GM12878 (cell line): ENCODE data around the gene NBEA. TPM values are rescaled to one million over a fixed set of nuclear protein-coding genes. Genes with fewer than 3 reads are reported as not detected.

Source experiments
- ATAC-seq: fragments of 200-7000 bp; cut with Tn5 transposase; 3 replicates; pipeline ENCODE4 v1.9.1; 2020; ENCODE audit warnings: mild to moderate bottlenecking, moderate library complexity
- BruUV-seq: library from RNA; stranded (reverse); fragments of 400-500 nt; replicated peaks from 2 replicates; lab custom pipeline; 2021; lab: Mats Ljungman, UMichigan
- CTCF ChIA-PET: fragments of 300-600 bp; sonication (Branson Sonifier 250); formaldehyde crosslinking; extraction: SDS; loops from one replicate; lab custom pipeline; 2021; ENCODE audit warnings: inconsistent platforms; lab: Yijun Ruan, JAX
- POLR2A ChIA-PET: fragments of 350-600 bp; formaldehyde crosslinking; extraction: SDS; loops from one replicate; lab custom pipeline; 2021; ENCODE audit warnings: inconsistent platforms; lab: Charles Lee
- RAD21 ChIA-PET: fragments of 300-600 bp; sonication (Branson Sonifier 250); formaldehyde crosslinking; loops from one replicate; lab custom pipeline; 2023; ENCODE audit warnings: antibody characterized with exemption; ENCODE audit not compliant: unreplicated experiment; lab: Charles Lee
- SMC1A ChIA-PET: fragments of 300-600 bp; sonication (Branson Sonifier 250); formaldehyde crosslinking; loops from one replicate; lab custom pipeline; 2023; ENCODE audit not compliant: unreplicated experiment, uncharacterized antibody; lab: Charles Lee
- DNase-seq: peaks from one replicate; pipeline ENCODE4 v3.0.0-alpha.2; 2011; ENCODE audit warnings: low read depth, low spot score
- FAIRE-seq: peaks from 3 replicates; lab custom pipeline; 2011; peaks lifted over from hg19 to GRCh38; lab: Jason Lieb, UNC
- H2AFZ ChIP-seq: 2 replicates; pipeline ENCODE4 v1.6.0; 2011; ENCODE audit warnings: low read depth, low read length, control low read depth; ENCODE audit not compliant: control insufficient read depth
- H3K27ac ChIP-seq: 2 replicates; pipeline ENCODE4 v1.5.1; 2011; ENCODE audit warnings: control low read depth; ENCODE audit not compliant: control insufficient read depth, insufficient read depth
- H3K27me3 ChIP-seq, 2 experiments: replicated peaks in 1 of 2; 2 replicates each; pipeline versions ENCODE4 v1.6.0 to v1.6.1; 2011; ENCODE audit warnings: low read length in 1 of 2; ENCODE audit not compliant: control insufficient read depth in 2 of 2, insufficient read depth in 2 of 2
- H3K36me3 ChIP-seq, 2 experiments: 2 replicates each; pipeline ENCODE4 v1.5.1; 2011; ENCODE audit warnings: low read length in 1 of 2; ENCODE audit not compliant: control insufficient read depth in 2 of 2, insufficient read depth in 2 of 2
- H3K4me1 ChIP-seq: 2 replicates; pipeline ENCODE4 v1.6.1; 2011; ENCODE audit warnings: mild to moderate bottlenecking, low read length, moderate library complexity, mixed read lengths; ENCODE audit not compliant: control insufficient read depth, insufficient read depth
- H3K4me2 ChIP-seq: 2 replicates; pipeline ENCODE4 v1.6.0; 2011; ENCODE audit warnings: control low read depth; ENCODE audit not compliant: control insufficient read depth, insufficient read depth
- H3K4me3 ChIP-seq: fragments of 200-600 bp; sonication (generic); 2 replicates; pipeline ENCODE4 v1.5.1; 2016
- H3K79me2 ChIP-seq: 2 replicates; pipeline ENCODE4 v1.6.0; 2011; ENCODE audit warnings: low read length; ENCODE audit not compliant: control insufficient read depth, insufficient read depth
- H3K9ac ChIP-seq: 2 replicates; pipeline ENCODE4 v1.8.0; 2011; ENCODE audit warnings: low read length, control low read depth, mixed read lengths; ENCODE audit not compliant: control insufficient read depth, insufficient read depth
- H3K9me3 ChIP-seq: replicated peaks from 3 replicates; pipeline ENCODE4 v1.5.1; 2011; ENCODE audit warnings: mild to moderate bottlenecking, low read length; ENCODE audit not compliant: control insufficient read depth, insufficient read depth
- H4K20me1 ChIP-seq: 2 replicates; pipeline ENCODE4 v1.6.0; 2011; ENCODE audit not compliant: control insufficient read depth, insufficient read depth
- BHLHE40 ChIP-seq, 2 experiments: fragments of 450-650 bp in 1 of 2; IDR thresholded peaks; 2 replicates each; pipeline ENCODE4 v1.6.1; 2011 to 2017; ENCODE audit warnings: low read depth in 2 of 2, borderline replicate concordance in 1 of 2, improper control_type of control experiment in 1 of 2, low read length in 1 of 2, mild to moderate bottlenecking in 1 of 2
- CEBPB ChIP-seq, 2 experiments: fragments of 150-350 bp in 1 of 2; IDR thresholded peaks; 2 replicates each; pipeline ENCODE4 v1.6.1; 2012 to 2014; ENCODE audit warnings: low read depth in 2 of 2, low read length in 2 of 2, borderline replicate concordance in 1 of 2, inconsistent platforms in 1 of 2
- ESRRA ChIP-seq: IDR thresholded peaks from 2 replicates; pipeline ENCODE4 v1.6.1; 2012; ENCODE audit warnings: mild to moderate bottlenecking, low read length, improper control_type of control experiment
- ETV6 ChIP-seq, 2 experiments: fragments of 450-650 bp in 1 of 2; IDR thresholded peaks in 1 of 2; conservative IDR thresholded peaks in 1 of 2; 2 replicates each; pipeline ENCODE4 v1.6.1; 2014; ENCODE audit warnings: antibody characterized with exemption in 1 of 2, borderline replicate concordance in 1 of 2, low read depth in 1 of 2, mild to moderate bottlenecking in 1 of 2, moderate library complexity in 1 of 2
- FOS ChIP-seq: IDR thresholded peaks from 3 replicates; pipeline ENCODE4 v1.6.1; 2011; ENCODE audit warnings: borderline replicate concordance; ENCODE audit not compliant: insufficient read length; ENCODE audit errors: extremely low read depth
- GABPA ChIP-seq: IDR thresholded peaks from 2 replicates; pipeline ENCODE4 v1.6.1; 2014; ENCODE audit warnings: antibody characterized with exemption, low read depth, mild to moderate bottlenecking, inconsistent platforms
- JUNB ChIP-seq: IDR thresholded peaks from 2 replicates; pipeline ENCODE4 v1.6.1; 2016; ENCODE audit warnings: antibody characterized with exemption, mild to moderate bottlenecking
- JUND ChIP-seq: IDR thresholded peaks from 2 replicates; pipeline ENCODE4 v1.6.1; 2012; ENCODE audit warnings: low read depth, mild to moderate bottlenecking, low read length, improper control_type of control experiment, moderate library complexity
- KAT2A ChIP-seq: conservative IDR thresholded peaks from 2 replicates; pipeline ENCODE4 v1.6.1; 2011; ENCODE audit warnings: low read depth, low read length; ENCODE audit not compliant: control insufficient read depth
- KDM1A ChIP-seq: fragments of 200-600 bp; sonication (generic); IDR thresholded peaks from 2 replicates; pipeline ENCODE4 v1.6.1; 2016; ENCODE audit warnings: borderline replicate concordance
- SUZ12 ChIP-seq: fragments of 200-600 bp; sonication (generic); IDR thresholded peaks from one replicate; pipeline ENCODE4 v1.6.1; 2018; ENCODE audit warnings: antibody characterized with exemption, mild to moderate bottlenecking; ENCODE audit not compliant: unreplicated experiment
- TBL1XR1 ChIP-seq: IDR thresholded peaks from 2 replicates; pipeline ENCODE4 v1.6.1; 2012; ENCODE audit warnings: low read depth, low read length, improper control_type of control experiment
- WGBS: methylation state at CpG from one replicate; pipeline ENCODE4 v1.1.6; 2016; ENCODE audit warnings: low lambda C conversion rate; ENCODE audit not compliant: insufficient replicate concordance, insufficient coverage; ENCODE audit errors: missing lambda C conversion rate; 5-methylcytosine and 5-hydroxymethylcytosine counted together
- in situ Hi-C: fragments of 300-500 bp; cut with MboI; formaldehyde crosslinking; loops from 9 replicates; pipeline ENCODE4 v1.14.3; 2018; ENCODE audit warnings: mixed read lengths
- intact Hi-C: fragments of 100-400 bp; cut with micrococcal nuclease; formaldehyde crosslinking; loops from one replicate; pipeline ENCODE4 v1.14.2; 2022; ENCODE audit not compliant: unreplicated experiment
- polyA plus RNA-seq, 11 experiments: library from polyadenylated mRNA; depleted of rRNA in 4 of 11; unstranded in 6 of 11; stranded (reverse) in 5 of 11; fragments of >200 nt; fragmentation: Nextera tagmentation in 4 of 11; fragmentation: Illumina TruSeq in 1 of 11; extraction: Ambion mirVana in 4 of 11; extraction: Trizol in 1 of 11; gene quantifications; 1 replicate in 1 of 11; 2 replicates in 10 of 11; pipeline versions ENCODE4 v1.2.1 to v1.2.3, GENCODE V29; 2011 to 2016; ENCODE audit warnings: inconsistent platforms in 2 of 11, missing spikeins in 2 of 11, low read depth in 1 of 11
- total RNA-seq, 4 experiments: library from RNA; depleted of rRNA in 3 of 4; stranded (reverse); fragments of >200 nt in 3 of 4; fragmentation: Illumina TruSeq in 1 of 4; extraction: Trizol in 1 of 4; gene quantifications; 2 replicates each; pipeline versions ENCODE4 v1.2.1 to v1.2.3, GENCODE V29; 2013 to 2021
- TF ChIP-seq, protein P1 (sequence below): IDR thresholded peaks from 2 replicates; pipeline ENCODE4 v1.6.1; 2012; ENCODE audit warnings: improper control_type of control experiment, low read depth, low read length; ENCODE audit not compliant: insufficient replicate concordance
- TF ChIP-seq, protein P2 (sequence below): fragments of 450-650 bp; IDR thresholded peaks from 2 replicates; pipeline ENCODE4 v1.6.1; 2016; ENCODE audit warnings: mild to moderate bottlenecking
- TF ChIP-seq, protein P3 (sequence below): IDR thresholded peaks from 2 replicates; pipeline ENCODE4 v1.6.1; 2012; ENCODE audit warnings: low read depth, low read length, improper control_type of control experiment

The NBEA gene
- total and polyA plus RNA-seq, 10 of the 15 experiments (the other 5 are each of a cell fraction or from before 2014, with no cell fraction given) = 0.23 to 3.6 (median 0.55) TPM

DNA sequence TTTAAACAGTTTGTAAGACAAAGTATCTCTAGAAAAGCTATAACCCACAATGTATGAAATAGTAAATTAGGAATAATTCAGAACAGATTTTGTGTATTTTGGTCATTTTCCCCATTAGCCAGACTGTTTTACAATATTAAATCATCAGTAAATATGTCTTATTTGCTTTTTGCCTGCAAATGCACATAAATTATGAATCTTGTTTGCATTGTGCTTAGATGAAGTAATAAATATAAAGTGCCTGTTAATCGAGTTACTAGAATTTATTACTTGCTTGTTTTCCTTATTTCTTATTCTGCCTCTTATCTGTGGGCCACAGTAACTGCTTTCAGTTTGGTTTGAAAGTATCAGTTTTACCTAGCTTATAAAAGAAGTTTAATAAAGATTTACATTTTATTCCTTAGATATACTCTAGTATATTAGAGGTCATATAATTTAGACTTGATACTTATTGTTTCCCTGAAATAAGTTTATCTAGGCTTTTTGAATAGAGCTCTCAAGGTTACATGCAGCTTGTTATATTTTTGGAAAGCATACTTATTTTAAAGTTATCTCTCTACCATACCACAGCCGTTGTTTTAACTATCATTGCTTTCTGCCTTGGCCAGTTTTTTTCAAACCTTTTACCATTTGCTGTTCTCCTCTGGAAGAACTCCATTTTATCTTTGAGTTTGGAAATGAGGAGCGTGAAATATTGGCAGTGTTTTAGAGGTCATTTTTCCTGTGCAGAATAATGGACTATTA lies 238.0 kb downstream of the NBEA start (continued):
- TF ChIP-seq, protein P1, sequence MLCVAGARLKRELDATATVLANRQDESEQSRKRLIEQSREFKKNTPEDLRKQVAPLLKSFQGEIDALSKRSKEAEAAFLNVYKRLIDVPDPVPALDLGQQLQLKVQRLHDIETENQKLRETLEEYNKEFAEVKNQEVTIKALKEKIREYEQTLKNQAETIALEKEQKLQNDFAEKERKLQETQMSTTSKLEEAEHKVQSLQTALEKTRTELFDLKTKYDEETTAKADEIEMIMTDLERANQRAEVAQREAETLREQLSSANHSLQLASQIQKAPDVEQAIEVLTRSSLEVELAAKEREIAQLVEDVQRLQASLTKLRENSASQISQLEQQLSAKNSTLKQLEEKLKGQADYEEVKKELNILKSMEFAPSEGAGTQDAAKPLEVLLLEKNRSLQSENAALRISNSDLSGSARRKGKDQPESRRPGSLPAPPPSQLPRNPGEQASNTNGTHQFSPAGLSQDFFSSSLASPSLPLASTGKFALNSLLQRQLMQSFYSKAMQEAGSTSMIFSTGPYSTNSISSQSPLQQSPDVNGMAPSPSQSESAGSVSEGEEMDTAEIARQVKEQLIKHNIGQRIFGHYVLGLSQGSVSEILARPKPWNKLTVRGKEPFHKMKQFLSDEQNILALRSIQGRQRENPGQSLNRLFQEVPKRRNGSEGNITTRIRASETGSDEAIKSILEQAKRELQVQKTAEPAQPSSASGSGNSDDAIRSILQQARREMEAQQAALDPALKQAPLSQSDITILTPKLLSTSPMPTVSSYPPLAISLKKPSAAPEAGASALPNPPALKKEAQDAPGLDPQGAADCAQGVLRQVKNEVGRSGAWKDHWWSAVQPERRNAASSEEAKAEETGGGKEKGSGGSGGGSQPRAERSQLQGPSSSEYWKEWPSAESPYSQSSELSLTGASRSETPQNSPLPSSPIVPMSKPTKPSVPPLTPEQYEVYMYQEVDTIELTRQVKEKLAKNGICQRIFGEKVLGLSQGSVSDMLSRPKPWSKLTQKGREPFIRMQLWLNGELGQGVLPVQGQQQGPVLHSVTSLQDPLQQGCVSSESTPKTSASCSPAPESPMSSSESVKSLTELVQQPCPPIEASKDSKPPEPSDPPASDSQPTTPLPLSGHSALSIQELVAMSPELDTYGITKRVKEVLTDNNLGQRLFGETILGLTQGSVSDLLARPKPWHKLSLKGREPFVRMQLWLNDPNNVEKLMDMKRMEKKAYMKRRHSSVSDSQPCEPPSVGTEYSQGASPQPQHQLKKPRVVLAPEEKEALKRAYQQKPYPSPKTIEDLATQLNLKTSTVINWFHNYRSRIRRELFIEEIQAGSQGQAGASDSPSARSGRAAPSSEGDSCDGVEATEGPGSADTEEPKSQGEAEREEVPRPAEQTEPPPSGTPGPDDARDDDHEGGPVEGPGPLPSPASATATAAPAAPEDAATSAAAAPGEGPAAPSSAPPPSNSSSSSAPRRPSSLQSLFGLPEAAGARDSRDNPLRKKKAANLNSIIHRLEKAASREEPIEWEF = no peak
- TF ChIP-seq JUND = no peak
- TF ChIP-seq ESRRA = no peak
- TF ChIP-seq KDM1A = no peak
- TF ChIP-seq ETV6 (conservative IDR thresholded peaks at IDR 0.05 in 1 of 2, IDR thresholded peaks at IDR 0.05 in 1 of 2; ENCODE audit: borderline replicate concordance in 1 of 2, low read depth in 1 of 2) = no peak
- no peak for TF ChIP-seq GABPA
- TF ChIP-seq, all 136 proteins: peak for 0

DNA sequence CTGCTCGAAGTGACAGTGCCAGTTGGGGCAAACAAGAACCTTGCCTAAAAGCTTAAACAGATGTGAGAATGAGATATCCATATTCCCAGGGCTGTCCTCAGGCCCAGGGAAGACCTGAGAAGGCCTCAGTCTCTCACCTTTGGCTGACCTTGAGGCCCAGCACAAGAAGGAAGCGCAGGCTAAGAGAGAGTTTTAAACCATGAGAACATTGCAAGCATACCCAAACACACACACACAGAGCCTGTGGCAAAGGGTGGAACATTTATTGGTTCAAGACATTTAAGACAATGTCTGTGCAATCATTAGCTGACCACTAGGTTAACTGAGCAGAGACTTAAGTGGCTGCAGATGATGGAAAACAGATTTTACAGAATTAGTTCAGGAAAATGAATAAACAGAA lies 248.2 kb downstream of the NBEA start:
- no peak overlapping the region for H3K4me2 ChIP-seq
- no peak overlapping the region for H3K9ac ChIP-seq
- FAIRE-seq = no peak
- no peak for DNase-seq
- no peaks in the 10 kb centered on the region for H3K9me3 ChIP-seq
- no peaks in the 10 kb centered on the region for H3K27me3 ChIP-seq
- BruUV-seq = no TSS peak
- in situ Hi-C loops (no loop called here), intact Hi-C loops (no loop called here)
- no peak overlapping the region for H2AFZ ChIP-seq
- H3K36me3 ChIP-seq = no peaks in the 10 kb centered on the region
- no peaks in the 10 kb centered on the region for H3K4me1 ChIP-seq
- no peaks in the 10 kb centered on the region for H4K20me1 ChIP-seq
- ChIA-PET CTCF (interaction anchor here (0.6 kb wide), 1 partner anchor 1385 kb away, joined by 4 read pairs; no protein-coding TSS in a partner anchor), SMC1A (no interaction called here), POLR2A (no interaction called here), RAD21 (no interaction called here)
- no peak for ATAC-seq
- WGBS = 30% methylated on average over 2 of the region's 2 CpGs
- no peak overlapping the region for H3K4me3 ChIP-seq
- no peaks in the 10 kb centered on the region for H3K79me2 ChIP-seq
- H3K27ac ChIP-seq = no peak overlapping the region
- no peak for TF ChIP-seq TBL1XR1
- TF ChIP-seq SUZ12 = no peak
- TF ChIP-seq BHLHE40 (IDR thresholded peaks at IDR 0.05; ENCODE audit: borderline replicate concordance in 1 of 2, low read depth in 2 of 2, low read length in 1 of 2) = no peak
- TF ChIP-seq, protein P2, sequence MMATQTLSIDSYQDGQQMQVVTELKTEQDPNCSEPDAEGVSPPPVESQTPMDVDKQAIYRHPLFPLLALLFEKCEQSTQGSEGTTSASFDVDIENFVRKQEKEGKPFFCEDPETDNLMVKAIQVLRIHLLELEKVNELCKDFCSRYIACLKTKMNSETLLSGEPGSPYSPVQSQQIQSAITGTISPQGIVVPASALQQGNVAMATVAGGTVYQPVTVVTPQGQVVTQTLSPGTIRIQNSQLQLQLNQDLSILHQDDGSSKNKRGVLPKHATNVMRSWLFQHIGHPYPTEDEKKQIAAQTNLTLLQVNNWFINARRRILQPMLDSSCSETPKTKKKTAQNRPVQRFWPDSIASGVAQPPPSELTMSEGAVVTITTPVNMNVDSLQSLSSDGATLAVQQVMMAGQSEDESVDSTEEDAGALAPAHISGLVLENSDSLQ = no peak
- TF ChIP-seq, protein P3, sequence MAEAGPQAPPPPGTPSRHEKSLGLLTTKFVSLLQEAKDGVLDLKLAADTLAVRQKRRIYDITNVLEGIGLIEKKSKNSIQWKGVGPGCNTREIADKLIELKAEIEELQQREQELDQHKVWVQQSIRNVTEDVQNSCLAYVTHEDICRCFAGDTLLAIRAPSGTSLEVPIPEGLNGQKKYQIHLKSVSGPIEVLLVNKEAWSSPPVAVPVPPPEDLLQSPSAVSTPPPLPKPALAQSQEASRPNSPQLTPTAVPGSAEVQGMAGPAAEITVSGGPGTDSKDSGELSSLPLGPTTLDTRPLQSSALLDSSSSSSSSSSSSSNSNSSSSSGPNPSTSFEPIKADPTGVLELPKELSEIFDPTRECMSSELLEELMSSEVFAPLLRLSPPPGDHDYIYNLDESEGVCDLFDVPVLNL = no peak
- no peak for TF ChIP-seq FOS
- no peak for TF ChIP-seq KAT2A
- TF ChIP-seq CEBPB (IDR thresholded peaks at IDR 0.05; ENCODE audit: borderline replicate concordance in 1 of 2, low read depth in 2 of 2, low read length in 2 of 2) = no peak
- TF ChIP-seq JUNB = no peak
